Measurements from ENCODE around the gene LLGL2. TPM values are rescaled to one million over a fixed set of nuclear protein-coding genes. Genes with fewer than 3 reads are reported as not detected.

The LLGL2 gene
- polyA plus RNA-seq, 1 donor (not counting 4 experiments of a cell fraction or from before 2014, with no cell fraction given): 13.8 TPM

GRCh38 chr17:75502072-75502720, 23.3 kb upstream of the LLGL2 start:
- no peak overlapping the region for H3K27ac ChIP-seq (ENCODE audit: control insufficient read depth, insufficient read depth, low read length)
- no peak overlapping the region for H3K9ac ChIP-seq (ENCODE audit: control insufficient read depth, extremely low read depth, insufficient read depth, low read length)
- no peaks in the 10 kb centered on the region for H4K20me1 ChIP-seq (ENCODE audit: control insufficient read depth, extremely low read depth, insufficient read depth, low read length)
- H3K4me3 ChIP-seq (ENCODE audit: control insufficient read depth in 2 of 3, extremely low read depth in 1 of 3, insufficient read depth in 2 of 3, low read depth in 1 of 3, low read length in 3 of 3): no peak overlapping the region
- dilution Hi-C loops (cut with MboI; ENCODE audit: extremely low pct_ligation_motif_present, low sequenced_read_pairs): no loop called here
- peaks cover 14 to 20% of the 10 kb centered on the region in 2 experiments for H3K36me3 ChIP-seq (ENCODE audit: control insufficient read depth in 2 of 2, extremely low read depth in 1 of 2, insufficient read depth in 2 of 2, low read length in 2 of 2)
- H3K27me3 ChIP-seq (ENCODE audit: control insufficient read depth, extremely low read depth, insufficient read depth, low read length): no peaks in the 10 kb centered on the region
- FAIRE-seq (no peak), DNase-seq (ENCODE audit: low read depth, low spot score) (no peak)
- H3K4me2 ChIP-seq (ENCODE audit: control insufficient read depth, extremely low read depth, insufficient read depth, low read depth, low read length): no peak overlapping the region
- no peak overlapping the region for H2AFZ ChIP-seq (ENCODE audit: control insufficient read depth, low read length)
- no peak for TF ChIP-seq EZH2 (IDR thresholded peaks at IDR 0.05; ENCODE audit: low read length)
- TF ChIP-seq, protein P1, sequence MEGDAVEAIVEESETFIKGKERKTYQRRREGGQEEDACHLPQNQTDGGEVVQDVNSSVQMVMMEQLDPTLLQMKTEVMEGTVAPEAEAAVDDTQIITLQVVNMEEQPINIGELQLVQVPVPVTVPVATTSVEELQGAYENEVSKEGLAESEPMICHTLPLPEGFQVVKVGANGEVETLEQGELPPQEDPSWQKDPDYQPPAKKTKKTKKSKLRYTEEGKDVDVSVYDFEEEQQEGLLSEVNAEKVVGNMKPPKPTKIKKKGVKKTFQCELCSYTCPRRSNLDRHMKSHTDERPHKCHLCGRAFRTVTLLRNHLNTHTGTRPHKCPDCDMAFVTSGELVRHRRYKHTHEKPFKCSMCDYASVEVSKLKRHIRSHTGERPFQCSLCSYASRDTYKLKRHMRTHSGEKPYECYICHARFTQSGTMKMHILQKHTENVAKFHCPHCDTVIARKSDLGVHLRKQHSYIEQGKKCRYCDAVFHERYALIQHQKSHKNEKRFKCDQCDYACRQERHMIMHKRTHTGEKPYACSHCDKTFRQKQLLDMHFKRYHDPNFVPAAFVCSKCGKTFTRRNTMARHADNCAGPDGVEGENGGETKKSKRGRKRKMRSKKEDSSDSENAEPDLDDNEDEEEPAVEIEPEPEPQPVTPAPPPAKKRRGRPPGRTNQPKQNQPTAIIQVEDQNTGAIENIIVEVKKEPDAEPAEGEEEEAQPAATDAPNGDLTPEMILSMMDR (optimal IDR thresholded peaks at IDR 0.05 in 1 of 3, IDR thresholded peaks at IDR 0.05 in 1 of 3, conservative IDR thresholded peaks at IDR 0.05 in 1 of 3; ENCODE audit: extremely low read depth in 1 of 3, insufficient read depth in 2 of 3, low read length in 3 of 3): no peak
- no peaks in the 10 kb centered on the region for H3K79me2 ChIP-seq (ENCODE audit: control insufficient read depth, insufficient read depth, low read length)
- H3K4me1 ChIP-seq (ENCODE audit: control insufficient read depth, extremely low read depth, insufficient read depth, low read length): no peaks in the 10 kb centered on the region
- no peaks in the 10 kb centered on the region for H3K9me3 ChIP-seq (ENCODE audit: control insufficient read depth, low read depth, low read length)
- no peaks in the 10 kb centered on the region for H3K9me1 ChIP-seq (ENCODE audit: control insufficient read depth, extremely low read depth, insufficient read depth, low read length)

GRCh38 chr17:75502721-75503329, 22.7 kb upstream of the LLGL2 start:
- H3K4me3 ChIP-seq (ENCODE audit: control insufficient read depth in 2 of 3, extremely low read depth in 1 of 3, insufficient read depth in 2 of 3, low read depth in 1 of 3, low read length in 3 of 3): no peak overlapping the region
- no peak overlapping the region for H3K9ac ChIP-seq (ENCODE audit: control insufficient read depth, extremely low read depth, insufficient read depth, low read length)
- no peaks in the 10 kb centered on the region for H3K4me1 ChIP-seq (ENCODE audit: control insufficient read depth, extremely low read depth, insufficient read depth, low read length)
- no peaks in the 10 kb centered on the region for H3K27me3 ChIP-seq (ENCODE audit: control insufficient read depth, extremely low read depth, insufficient read depth, low read length)
- TF ChIP-seq, protein P1 (optimal IDR thresholded peaks at IDR 0.05 in 1 of 3, IDR thresholded peaks at IDR 0.05 in 1 of 3, conservative IDR thresholded peaks at IDR 0.05 in 1 of 3; ENCODE audit: extremely low read depth in 1 of 3, insufficient read depth in 2 of 3, low read length in 3 of 3): no peak
- no peak for TF ChIP-seq EZH2 (IDR thresholded peaks at IDR 0.05; ENCODE audit: low read length)
- peaks cover 12 to 20% of the 10 kb centered on the region in 2 experiments for H3K36me3 ChIP-seq (ENCODE audit: control insufficient read depth in 2 of 2, extremely low read depth in 1 of 2, insufficient read depth in 2 of 2, low read length in 2 of 2)
- no peaks in the 10 kb centered on the region for H3K79me2 ChIP-seq (ENCODE audit: control insufficient read depth, insufficient read depth, low read length)
- no peak for FAIRE-seq
- dilution Hi-C loops (cut with MboI; ENCODE audit: extremely low pct_ligation_motif_present, low sequenced_read_pairs): no loop called here
- no peaks in the 10 kb centered on the region for H3K9me3 ChIP-seq (ENCODE audit: control insufficient read depth, low read depth, low read length)
- H3K4me2 ChIP-seq (ENCODE audit: control insufficient read depth, extremely low read depth, insufficient read depth, low read depth, low read length): no peak overlapping the region
- no peaks in the 10 kb centered on the region for H4K20me1 ChIP-seq (ENCODE audit: control insufficient read depth, extremely low read depth, insufficient read depth, low read length)
- no peaks in the 10 kb centered on the region for H3K9me1 ChIP-seq (ENCODE audit: control insufficient read depth, extremely low read depth, insufficient read depth, low read length)
- no peak overlapping the region for H2AFZ ChIP-seq (ENCODE audit: control insufficient read depth, low read length)
- no peak for DNase-seq (ENCODE audit: low read depth, low spot score)
- no peak overlapping the region for H3K27ac ChIP-seq (ENCODE audit: control insufficient read depth, insufficient read depth, low read length)

Measured in keratinocyte (primary cell).